Ovary (tissue), 3 donors: ENCODE results near the gene TMEM184C.

Experiments
- CTCF ChIP-seq, 3 donors: fragments of 450-650 bp in 2 of 3; fragments of 200-600 bp in 1 of 3; IDR thresholded peaks; one replicate each; pipeline versions ENCODE4 v1.5.1 to v1.8.0; 2016 to 2022; ENCODE audit warnings: antibody characterized with exemption in 3 of 3, mild to moderate bottlenecking in 1 of 3
- POLR2A ChIP-seq: fragments of 450-650 bp; IDR thresholded peaks from one replicate; pipeline ENCODE4 v1.6.1; 2017; ENCODE audit warnings: antibody characterized with exemption, mild to moderate bottlenecking, moderate library complexity
- donor health status: DM: no; HTN: no; CAD: no.

- no peak for TF ChIP-seq CTCF (IDR thresholded peaks at IDR 0.05)
- no peak for TF ChIP-seq POLR2A
Measured at GRCh38 chr4:147607471-147607870, 9.7 kb upstream of the TMEM184C start.
